Measurements from ENCODE around the gene RNF31. TPM values are rescaled to one million over a fixed set of nuclear protein-coding genes. Genes with fewer than 3 reads are reported as not detected.

Gene RNF31
- total RNA-seq, 1 experiment from 2014 or later, result 69.6 TPM

- peaks cover 34% of the 10 kb centered on the region; the same call in 1 of the 2 replicates for H3K36me3 ChIP-seq (ENCODE audit: low read depth, low read length)
- H3K4me3 ChIP-seq (ENCODE audit: low read length), result no peak overlapping the region
- no peaks in the 10 kb centered on the region for H3K9me3 ChIP-seq (ENCODE audit: low read length)
- H3K9ac ChIP-seq (ENCODE audit: low read length), result no peak overlapping the region
- intact Hi-C loops (cut with micrococcal nuclease), result no loop called here
- DNase-seq (no peak), ATAC-seq (no peak)
- CTCF ChIA-PET, result no interaction called here
- TF ChIP-seq EZH2 (IDR thresholded peaks at IDR 0.05; ENCODE audit: low read length, unreplicated experiment), result no peak
- TF ChIP-seq, protein P1, sequence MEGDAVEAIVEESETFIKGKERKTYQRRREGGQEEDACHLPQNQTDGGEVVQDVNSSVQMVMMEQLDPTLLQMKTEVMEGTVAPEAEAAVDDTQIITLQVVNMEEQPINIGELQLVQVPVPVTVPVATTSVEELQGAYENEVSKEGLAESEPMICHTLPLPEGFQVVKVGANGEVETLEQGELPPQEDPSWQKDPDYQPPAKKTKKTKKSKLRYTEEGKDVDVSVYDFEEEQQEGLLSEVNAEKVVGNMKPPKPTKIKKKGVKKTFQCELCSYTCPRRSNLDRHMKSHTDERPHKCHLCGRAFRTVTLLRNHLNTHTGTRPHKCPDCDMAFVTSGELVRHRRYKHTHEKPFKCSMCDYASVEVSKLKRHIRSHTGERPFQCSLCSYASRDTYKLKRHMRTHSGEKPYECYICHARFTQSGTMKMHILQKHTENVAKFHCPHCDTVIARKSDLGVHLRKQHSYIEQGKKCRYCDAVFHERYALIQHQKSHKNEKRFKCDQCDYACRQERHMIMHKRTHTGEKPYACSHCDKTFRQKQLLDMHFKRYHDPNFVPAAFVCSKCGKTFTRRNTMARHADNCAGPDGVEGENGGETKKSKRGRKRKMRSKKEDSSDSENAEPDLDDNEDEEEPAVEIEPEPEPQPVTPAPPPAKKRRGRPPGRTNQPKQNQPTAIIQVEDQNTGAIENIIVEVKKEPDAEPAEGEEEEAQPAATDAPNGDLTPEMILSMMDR (conservative IDR thresholded peaks at IDR 0.05; ENCODE audit: low read depth, low read length), result no peak
- no peak for TF ChIP-seq EZH2phosphoT487 (IDR thresholded peaks at IDR 0.05; ENCODE audit: borderline replicate concordance, low read length)
- H3K79me2 ChIP-seq (ENCODE audit: low read length), result peaks cover 34% of the 10 kb centered on the region
- H3K4me1 ChIP-seq (ENCODE audit: insufficient read depth, low read length), result peaks cover 12% of the 10 kb centered on the region
- BruUV-seq (replicated peaks), result no TSS peak
- POLR2A ChIA-PET (ENCODE audit: unreplicated experiment), result no interaction called here
- H3K27me3 ChIP-seq (ENCODE audit: low read length), result no peaks in the 10 kb centered on the region
- H4K20me1 ChIP-seq (ENCODE audit: low read length), result no peaks in the 10 kb centered on the region
- no peak overlapping the region for H2AFZ ChIP-seq (ENCODE audit: low read length)
- no peaks in the 10 kb centered on the region for H3K9me2 ChIP-seq (replicated peaks; ENCODE audit: low read length)
- no peak overlapping the region for H3K4me2 ChIP-seq (ENCODE audit: low read length)
- H3F3A ChIP-seq (ENCODE audit: low read length, unreplicated experiment), result peaks cover 3% of the 10 kb centered on the region
- H3K27ac ChIP-seq (ENCODE audit: low read length), result no peak overlapping the region
Measured at GRCh38 chr14:24150567-24150966, 3.3 kb downstream of the RNF31 start.

GRCh38 chr14:24150993-24151392 is 3.7 kb downstream of the RNF31 start:
- Histone ChIP-seq H3K4me1 (ENCODE audit: insufficient read depth, low read length) (peaks cover 8% of the 10 kb centered on the region), H3K9me2 (replicated peaks; ENCODE audit: low read length) (no peaks in the 10 kb centered on the region), H3K4me3 (ENCODE audit: low read length) (no peak overlapping the region), H3K79me2 (ENCODE audit: low read length) (peaks cover 30% of the 10 kb centered on the region), H4K20me1 (ENCODE audit: low read length) (no peaks in the 10 kb centered on the region), H3K27me3 (ENCODE audit: low read length) (no peaks in the 10 kb centered on the region), H3F3A (ENCODE audit: low read length, unreplicated experiment) (peaks cover 4% of the 10 kb centered on the region), H3K4me2 (ENCODE audit: low read length) (no peak overlapping the region), H3K9me3 (ENCODE audit: low read length) (no peaks in the 10 kb centered on the region), H3K36me3 (ENCODE audit: low read depth, low read length) (peaks cover 38% of the 10 kb centered on the region; the same call in 1 of the 2 replicates), H3K27ac (ENCODE audit: low read length) (no peak overlapping the region), H3K9ac (ENCODE audit: low read length) (no peak overlapping the region), H2AFZ (ENCODE audit: low read length) (no peak overlapping the region)
- intact Hi-C loops (cut with micrococcal nuclease), result no loop called here
- DNase-seq (no peak), ATAC-seq (no peak)
- CTCF ChIA-PET, result no interaction called here
- TF ChIP-seq EZH2 (IDR thresholded peaks at IDR 0.05; ENCODE audit: low read length, unreplicated experiment), result no peak
- TF ChIP-seq EZH2phosphoT487 (IDR thresholded peaks at IDR 0.05; ENCODE audit: borderline replicate concordance, low read length), result no peak
- TF ChIP-seq, protein P1 (conservative IDR thresholded peaks at IDR 0.05; ENCODE audit: low read depth, low read length), result no peak
- BruUV-seq (replicated peaks), result no TSS peak
- POLR2A ChIA-PET (ENCODE audit: unreplicated experiment), result no interaction called here

DNA sequence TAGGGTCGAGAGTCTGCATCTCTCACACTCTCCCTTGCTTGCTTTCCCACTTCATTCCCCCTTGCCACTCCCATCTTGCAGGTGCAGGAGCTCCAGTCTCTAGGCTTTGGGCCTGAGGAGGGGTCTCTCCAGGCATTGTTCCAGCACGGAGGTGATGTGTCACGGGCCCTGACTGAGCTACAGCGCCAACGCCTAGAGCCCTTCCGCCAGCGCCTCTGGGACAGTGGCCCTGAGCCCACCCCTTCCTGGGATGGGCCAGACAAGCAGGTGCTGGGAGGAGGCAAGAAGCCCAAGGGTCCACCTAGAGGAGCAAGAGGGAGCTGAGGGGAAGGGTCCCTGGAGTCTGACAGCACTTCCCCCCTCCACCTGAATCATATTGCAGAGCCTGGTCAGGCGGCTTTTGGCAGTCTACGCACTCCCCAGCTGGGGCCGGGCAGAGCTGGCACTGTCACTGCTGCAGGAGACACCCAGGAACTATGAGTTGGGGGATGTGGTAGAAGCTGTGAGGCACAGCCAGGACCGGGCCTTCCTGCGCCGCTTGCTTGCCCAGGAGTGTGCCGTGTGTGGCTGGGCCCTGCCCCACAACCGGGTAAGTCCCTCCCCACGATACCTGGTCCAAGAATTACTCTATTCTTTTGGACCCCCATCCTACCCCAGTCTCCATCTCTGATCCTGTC is 4.2 kb downstream of the RNF31 start:
- Histone ChIP-seq H3K36me3 (ENCODE audit: low read depth, low read length) (peaks cover 39% of the 10 kb centered on the region; the same call in 1 of the 2 replicates), H3K79me2 (ENCODE audit: low read length) (peaks cover 27% of the 10 kb centered on the region), H3K4me2 (ENCODE audit: low read length) (no peak overlapping the region), H3K27ac (ENCODE audit: low read length) (no peak overlapping the region), H3K4me1 (ENCODE audit: insufficient read depth, low read length) (peaks cover 8% of the 10 kb centered on the region; the same call in 1 of the 2 replicates), H3K9me3 (ENCODE audit: low read length) (no peaks in the 10 kb centered on the region), H3F3A (ENCODE audit: low read length, unreplicated experiment) (peaks cover 4% of the 10 kb centered on the region), H4K20me1 (ENCODE audit: low read length) (no peaks in the 10 kb centered on the region), H3K4me3 (ENCODE audit: low read length) (no peak overlapping the region), H2AFZ (ENCODE audit: low read length) (no peak overlapping the region), H3K9ac (ENCODE audit: low read length) (no peak overlapping the region), H3K27me3 (ENCODE audit: low read length) (no peaks in the 10 kb centered on the region), H3K9me2 (replicated peaks; ENCODE audit: low read length) (no peaks in the 10 kb centered on the region)
- ATAC-seq (no peak), DNase-seq (no peak)
- TF ChIP-seq EZH2phosphoT487 (IDR thresholded peaks at IDR 0.05; ENCODE audit: borderline replicate concordance, low read length) (no peak), EZH2 (IDR thresholded peaks at IDR 0.05; ENCODE audit: low read length, unreplicated experiment) (no peak)
- TF ChIP-seq, protein P1 (conservative IDR thresholded peaks at IDR 0.05; ENCODE audit: low read depth, low read length), result no peak
- BruUV-seq (replicated peaks), result no TSS peak
- ChIA-PET POLR2A (ENCODE audit: unreplicated experiment) (no interaction called here), CTCF (no interaction called here)
- intact Hi-C loops (cut with micrococcal nuclease), result no loop called here
